Neural progenitor cell (in vitro differentiated cells): ENCODE data around the gene C5orf52.

ENCODE experiments used
- EZH2 ChIP-seq: fragments of 200-600 bp; sonication (generic); IDR thresholded peaks from 2 replicates; pipeline ENCODE4 v1.6.1; 2017; ENCODE audit warnings: antibody characterized with exemption, mild to moderate bottlenecking, moderate library complexity
- EZH2phosphoT487 ChIP-seq: fragments of 200-600 bp; sonication (generic); IDR thresholded peaks from 2 replicates; pipeline ENCODE4 v1.6.1; 2017; ENCODE audit warnings: antibody characterized with exemption
- TF ChIP-seq, protein P1 (sequence below): fragments of 200-600 bp; sonication (generic); IDR thresholded peaks from 2 replicates; pipeline ENCODE4 v1.5.1; 2017; ENCODE audit warnings: antibody characterized with exemption, mild to moderate bottlenecking

DNA sequence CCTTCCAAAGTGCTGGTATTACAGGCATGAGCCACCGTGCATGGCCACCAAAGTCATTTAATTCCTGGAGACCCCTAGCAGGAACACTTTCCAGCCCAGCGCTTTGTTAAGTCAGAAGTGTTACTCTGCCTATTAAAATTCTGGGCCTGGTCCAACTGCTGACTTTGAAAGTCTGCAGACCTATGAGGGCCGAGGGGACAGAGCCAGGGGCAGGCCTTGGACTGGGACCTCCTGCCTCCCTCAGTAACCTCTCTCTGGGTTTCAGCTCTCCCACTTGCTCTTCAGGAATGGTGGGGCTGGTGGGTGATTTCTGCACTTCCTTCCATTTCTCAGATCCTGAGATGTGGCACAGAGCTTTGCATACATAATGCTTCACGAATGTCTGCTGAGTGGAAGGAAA, 9.7 kb downstream of the C5orf52 start:
- TF ChIP-seq, protein P1, sequence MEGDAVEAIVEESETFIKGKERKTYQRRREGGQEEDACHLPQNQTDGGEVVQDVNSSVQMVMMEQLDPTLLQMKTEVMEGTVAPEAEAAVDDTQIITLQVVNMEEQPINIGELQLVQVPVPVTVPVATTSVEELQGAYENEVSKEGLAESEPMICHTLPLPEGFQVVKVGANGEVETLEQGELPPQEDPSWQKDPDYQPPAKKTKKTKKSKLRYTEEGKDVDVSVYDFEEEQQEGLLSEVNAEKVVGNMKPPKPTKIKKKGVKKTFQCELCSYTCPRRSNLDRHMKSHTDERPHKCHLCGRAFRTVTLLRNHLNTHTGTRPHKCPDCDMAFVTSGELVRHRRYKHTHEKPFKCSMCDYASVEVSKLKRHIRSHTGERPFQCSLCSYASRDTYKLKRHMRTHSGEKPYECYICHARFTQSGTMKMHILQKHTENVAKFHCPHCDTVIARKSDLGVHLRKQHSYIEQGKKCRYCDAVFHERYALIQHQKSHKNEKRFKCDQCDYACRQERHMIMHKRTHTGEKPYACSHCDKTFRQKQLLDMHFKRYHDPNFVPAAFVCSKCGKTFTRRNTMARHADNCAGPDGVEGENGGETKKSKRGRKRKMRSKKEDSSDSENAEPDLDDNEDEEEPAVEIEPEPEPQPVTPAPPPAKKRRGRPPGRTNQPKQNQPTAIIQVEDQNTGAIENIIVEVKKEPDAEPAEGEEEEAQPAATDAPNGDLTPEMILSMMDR, result no peak
- TF ChIP-seq EZH2phosphoT487 (no peak), EZH2 (no peak)
